CD4-positive, alpha-beta T cell treated with Interleukin-2 at 100 ng/mL for 4 hours (primary cell): ENCODE data around the gene EXOSC6.
"Not testable (repeated sequence)": the region's sequence is repeated elsewhere in the genome, so short reads cannot be mapped to it uniquely, and the experiment has no call there.

Experiments used
- DNase-seq: peaks from one replicate; pipeline ENCODE4 v3.0.0-alpha.2; 2020; ENCODE audit warnings: low spot score

Gene EXOSC6

DNA sequence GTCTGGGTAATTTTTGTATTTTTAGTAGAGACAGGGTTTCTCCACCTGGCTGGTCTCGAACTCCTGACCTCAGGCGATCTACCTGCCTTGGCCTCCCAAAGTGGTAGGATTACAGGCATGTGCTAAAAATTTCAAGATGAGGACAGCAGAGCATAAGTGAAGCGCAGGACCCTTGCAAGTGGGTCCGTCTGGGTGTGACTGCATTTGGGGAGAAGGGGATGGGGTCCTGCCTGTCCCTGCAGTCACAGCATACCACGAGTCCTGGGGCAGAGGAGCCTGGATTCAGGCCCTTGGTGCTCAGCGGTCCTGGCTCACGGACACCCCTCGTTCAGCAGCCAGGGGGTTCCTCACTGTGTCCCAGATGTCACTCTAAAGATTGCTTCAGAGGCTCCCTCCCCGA lies 53.5 kb downstream of the EXOSC6 start:
- DNase-seq = not testable (repeated sequence)

DNA sequence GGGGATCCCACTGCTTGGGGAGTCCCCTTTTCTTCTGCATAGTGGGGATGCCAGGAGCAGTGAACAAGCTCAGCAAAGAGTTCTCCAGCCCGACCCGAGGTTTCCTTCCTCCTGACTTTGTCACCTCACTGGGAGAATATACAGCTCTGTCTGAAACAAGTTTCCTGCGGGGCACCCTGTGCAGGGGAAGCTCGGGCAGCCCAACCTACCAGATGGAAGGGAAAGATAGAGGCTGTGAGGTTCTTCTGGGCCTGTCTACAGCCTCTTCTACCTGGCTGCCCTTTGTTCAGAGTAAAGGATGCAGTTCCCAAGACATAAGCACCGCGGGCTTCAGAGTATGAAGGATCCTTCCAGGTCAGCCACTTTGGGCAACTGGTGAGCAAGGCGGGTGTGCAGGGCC lies 54.1 kb downstream of the EXOSC6 start:
- DNase-seq = not testable (repeated sequence)
